SU-DHL-6 (cell line): Measurements from ENCODE around the gene SMIM8.
"Not testable (repeated sequence)": the region's sequence is repeated elsewhere in the genome, so short reads cannot be mapped to it uniquely, and the experiment has no call there.

ENCODE experiments used
- H2AFZ ChIP-seq: fragments of 200-600 bp; sonication (generic); 2 replicates; pipeline ENCODE4 v1.6.1; 2014; ENCODE audit warnings: low read depth, mild to moderate bottlenecking, moderate library complexity, mixed read lengths, antibody characterized with exemption, low read length; ENCODE audit not compliant: severe bottlenecking
- H3F3A ChIP-seq: fragments of 200-600 bp; shearing (Covaris generic); 2 replicates; pipeline ENCODE4 v1.6.0; 2016; ENCODE audit warnings: antibody characterized with exemption, mild to moderate bottlenecking; ENCODE audit not compliant: insufficient read depth
- H3K27ac ChIP-seq: fragments of 200-600 bp; sonication (generic); 2 replicates; pipeline ENCODE4 v1.5.1; 2016; ENCODE audit warnings: low read depth, mild to moderate bottlenecking, low read length, moderate library complexity, mixed read lengths
- H3K27me3 ChIP-seq: fragments of 200-600 bp; sonication (generic), shearing (Covaris generic); 2 replicates; pipeline ENCODE4 v1.6.0; 2014; ENCODE audit warnings: mild to moderate bottlenecking, low read length
- H3K36me3 ChIP-seq: fragments of 200-600 bp; sonication (generic); 2 replicates; pipeline ENCODE4 v1.6.1; 2014; ENCODE audit warnings: mild to moderate bottlenecking, low read length, mixed read lengths
- H3K4me2 ChIP-seq: fragments of 300-600, 200-600 bp; shearing (Covaris generic), sonication (generic); 2 replicates; pipeline ENCODE4 v1.6.0; 2014; ENCODE audit warnings: low read length, low read depth, mild to moderate bottlenecking; ENCODE audit not compliant: poor library complexity, severe bottlenecking
- H3K4me3 ChIP-seq: fragments of 200-600 bp; sonication (generic); 2 replicates; pipeline ENCODE4 v1.5.1; 2014; ENCODE audit warnings: antibody characterized with exemption, low read length, mild to moderate bottlenecking, mixed read lengths; ENCODE audit not compliant: insufficient read depth, poor library complexity, severe bottlenecking
- H3K79me2 ChIP-seq: fragments of 200-600 bp; sonication (generic); 2 replicates; pipeline ENCODE4 v1.6.1; 2014; ENCODE audit warnings: mild to moderate bottlenecking, low read length, moderate library complexity; ENCODE audit not compliant: insufficient read depth
- H3K9ac ChIP-seq: fragments of 200-600 bp; sonication (generic); 2 replicates; pipeline ENCODE4 v1.7.0; 2014; ENCODE audit warnings: mild to moderate bottlenecking, low read length
- H3K9me2 ChIP-seq: fragments of 200-600 bp; sonication (generic); replicated peaks from 2 replicates; pipeline ENCODE4 v1.6.1; 2014; ENCODE audit warnings: low read length; ENCODE audit not compliant: insufficient read depth
- H3K9me3 ChIP-seq: fragments of 200-600 bp; sonication (generic); 2 replicates; pipeline ENCODE4 v1.6.1; 2014; ENCODE audit warnings: low read length, mixed read lengths; ENCODE audit not compliant: insufficient read depth
- H4K20me1 ChIP-seq: fragments of 200-600 bp; sonication (generic); 2 replicates; pipeline ENCODE4 v1.6.1; 2014; ENCODE audit warnings: low read depth, mild to moderate bottlenecking, antibody characterized with exemption, low read length, moderate library complexity, mixed read lengths
- EZH2phosphoT487 ChIP-seq: fragments of 200-600 bp; sonication (generic), shearing (Covaris generic); conservative IDR thresholded peaks from 2 replicates; pipeline ENCODE4 v1.6.1; 2018; ENCODE audit warnings: mild to moderate bottlenecking, antibody characterized with exemption, low read length, moderate library complexity, mixed read lengths
- TF ChIP-seq, protein P1 (sequence below): fragments of 200-600 bp; sonication (generic); IDR thresholded peaks from one replicate; pipeline ENCODE4 v1.5.1; 2017; ENCODE audit warnings: antibody characterized with exemption, mild to moderate bottlenecking, low read length, moderate library complexity; ENCODE audit not compliant: insufficient read depth, poor library complexity, severe bottlenecking

The SMIM8 gene

DNA sequence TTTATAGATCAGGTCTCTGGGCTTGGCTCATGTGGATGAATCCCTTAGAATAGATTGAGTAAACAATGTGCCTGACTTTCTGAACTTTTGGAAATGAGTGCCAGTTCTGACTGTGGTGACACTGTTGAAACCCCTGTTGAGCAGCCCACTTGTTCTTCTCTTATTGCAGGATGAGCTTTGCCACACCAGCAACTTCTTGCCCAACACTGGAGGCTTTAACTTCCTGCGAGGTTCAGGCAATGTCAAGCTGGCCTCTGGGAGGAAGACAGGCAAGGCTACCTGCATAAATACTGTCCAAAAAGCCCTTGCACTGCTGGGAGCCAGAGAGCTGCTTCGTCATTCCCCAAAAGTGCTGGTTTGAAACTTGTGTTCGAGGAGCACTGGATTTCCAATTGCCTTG is 32.8 kb upstream of the SMIM8 start:
- Histone ChIP-seq H3K36me3 (no peaks in the 10 kb centered on the region), H3K4me2 (no peak overlapping the region), H3F3A (no peaks in the 10 kb centered on the region), H3K9me2 (no peaks in the 10 kb centered on the region), H3K9me3 (no peaks in the 10 kb centered on the region), H3K9ac (no peak overlapping the region), H2AFZ (no peak overlapping the region), H3K27ac (no peak overlapping the region), H3K27me3 (no peaks in the 10 kb centered on the region), H4K20me1 (no peaks in the 10 kb centered on the region), H3K79me2 (no peaks in the 10 kb centered on the region), H3K4me3 (no peak overlapping the region)
- no peak for TF ChIP-seq EZH2phosphoT487
- TF ChIP-seq, protein P1, sequence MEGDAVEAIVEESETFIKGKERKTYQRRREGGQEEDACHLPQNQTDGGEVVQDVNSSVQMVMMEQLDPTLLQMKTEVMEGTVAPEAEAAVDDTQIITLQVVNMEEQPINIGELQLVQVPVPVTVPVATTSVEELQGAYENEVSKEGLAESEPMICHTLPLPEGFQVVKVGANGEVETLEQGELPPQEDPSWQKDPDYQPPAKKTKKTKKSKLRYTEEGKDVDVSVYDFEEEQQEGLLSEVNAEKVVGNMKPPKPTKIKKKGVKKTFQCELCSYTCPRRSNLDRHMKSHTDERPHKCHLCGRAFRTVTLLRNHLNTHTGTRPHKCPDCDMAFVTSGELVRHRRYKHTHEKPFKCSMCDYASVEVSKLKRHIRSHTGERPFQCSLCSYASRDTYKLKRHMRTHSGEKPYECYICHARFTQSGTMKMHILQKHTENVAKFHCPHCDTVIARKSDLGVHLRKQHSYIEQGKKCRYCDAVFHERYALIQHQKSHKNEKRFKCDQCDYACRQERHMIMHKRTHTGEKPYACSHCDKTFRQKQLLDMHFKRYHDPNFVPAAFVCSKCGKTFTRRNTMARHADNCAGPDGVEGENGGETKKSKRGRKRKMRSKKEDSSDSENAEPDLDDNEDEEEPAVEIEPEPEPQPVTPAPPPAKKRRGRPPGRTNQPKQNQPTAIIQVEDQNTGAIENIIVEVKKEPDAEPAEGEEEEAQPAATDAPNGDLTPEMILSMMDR: no peak

DNA sequence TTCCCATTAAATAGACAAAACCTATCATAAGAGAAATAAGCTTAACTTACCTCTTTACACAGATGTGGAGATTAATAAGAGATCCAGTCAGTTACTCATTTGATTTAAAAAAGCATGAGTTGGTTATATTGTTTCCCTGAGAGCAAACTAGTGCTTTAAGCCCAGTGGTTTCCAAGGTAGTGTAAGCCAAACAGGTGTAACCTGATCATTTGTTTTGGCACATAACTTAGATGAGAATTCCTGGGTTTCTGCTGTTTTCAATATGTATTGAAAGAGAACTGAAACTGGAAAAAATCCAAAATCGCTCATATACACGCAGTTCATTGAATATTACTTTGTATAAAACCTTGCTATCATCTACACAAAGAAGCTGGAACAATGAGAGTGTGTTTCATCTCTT is 30.5 kb upstream of the SMIM8 start:
- H3K27ac ChIP-seq: no peak overlapping the region
- no peaks in the 10 kb centered on the region for H3F3A ChIP-seq
- no peaks in the 10 kb centered on the region for H3K9me2 ChIP-seq
- no peak overlapping the region for H3K4me2 ChIP-seq
- H3K79me2 ChIP-seq: no peaks in the 10 kb centered on the region
- no peak overlapping the region for H2AFZ ChIP-seq
- H3K9me3 ChIP-seq: no peaks in the 10 kb centered on the region
- H3K36me3 ChIP-seq: no peaks in the 10 kb centered on the region
- H3K9ac ChIP-seq: no peak overlapping the region
- H4K20me1 ChIP-seq: no peaks in the 10 kb centered on the region
- no peak overlapping the region for H3K4me3 ChIP-seq
- no peak for TF ChIP-seq EZH2phosphoT487
- TF ChIP-seq, protein P1: no peak
- no peaks in the 10 kb centered on the region for H3K27me3 ChIP-seq

DNA sequence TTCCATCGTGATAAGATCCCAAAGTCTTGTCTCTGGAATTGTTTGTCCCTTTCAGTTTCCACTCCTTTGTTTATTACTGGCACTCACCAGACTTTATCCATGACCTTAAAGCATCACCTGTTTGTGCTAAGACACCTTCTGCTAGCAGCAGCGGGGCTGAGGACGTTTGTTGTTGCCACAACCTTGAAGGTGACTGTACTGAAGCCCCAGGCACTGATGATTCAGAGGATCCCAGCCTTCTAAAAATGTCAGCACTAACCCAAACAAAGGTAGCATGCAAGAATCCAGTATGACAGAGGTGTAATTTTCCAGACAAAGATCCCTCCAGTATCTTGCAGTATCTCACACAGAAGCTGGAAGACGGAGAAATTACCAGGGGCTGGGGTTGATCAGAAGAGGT is 28.9 kb upstream of the SMIM8 start:
- no peak overlapping the region for H3K27ac ChIP-seq
- H2AFZ ChIP-seq: no peak overlapping the region
- no peaks in the 10 kb centered on the region for H4K20me1 ChIP-seq
- no peaks in the 10 kb centered on the region for H3K27me3 ChIP-seq
- TF ChIP-seq EZH2phosphoT487: no peak
- TF ChIP-seq, protein P1: no peak
- no peak overlapping the region for H3K4me3 ChIP-seq
- no peaks in the 10 kb centered on the region for H3K9me2 ChIP-seq
- H3K4me2 ChIP-seq: no peak overlapping the region
- no peaks in the 10 kb centered on the region for H3K9me3 ChIP-seq
- no peaks in the 10 kb centered on the region for H3F3A ChIP-seq
- no peaks in the 10 kb centered on the region for H3K79me2 ChIP-seq
- H3K36me3 ChIP-seq: no peaks in the 10 kb centered on the region
- no peak overlapping the region for H3K9ac ChIP-seq

DNA sequence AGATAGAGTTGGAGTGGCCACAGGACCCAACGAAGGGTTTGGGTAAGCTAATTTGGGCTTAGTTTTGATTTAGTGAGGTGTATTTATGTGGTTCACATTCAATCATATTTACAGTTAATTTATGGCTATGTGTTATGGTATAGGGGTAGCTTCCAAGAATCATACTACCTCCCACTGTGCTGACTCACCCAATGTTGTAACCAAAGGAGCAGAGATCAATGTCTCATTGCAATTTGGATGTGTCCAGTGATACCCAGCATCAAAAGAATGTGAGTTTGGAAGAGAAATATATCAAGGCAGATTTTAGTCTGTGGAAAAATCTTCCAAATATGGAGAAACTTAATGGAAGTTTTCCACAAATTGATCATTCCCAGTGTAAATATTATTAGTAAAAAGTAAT is 25.3 kb upstream of the SMIM8 start:
- Histone ChIP-seq H4K20me1 (no peaks in the 10 kb centered on the region), H3K79me2 (no peaks in the 10 kb centered on the region), H3K9me2 (no peaks in the 10 kb centered on the region), H3K4me2 (no peak overlapping the region), H3K4me3 (no peak overlapping the region), H3K36me3 (no peaks in the 10 kb centered on the region), H3K9me3 (no peaks in the 10 kb centered on the region), H3K27ac (no peak overlapping the region), H2AFZ (no peak overlapping the region), H3K27me3 (no peaks in the 10 kb centered on the region), H3K9ac (no peak overlapping the region), H3F3A (no peaks in the 10 kb centered on the region)
- TF ChIP-seq, protein P1: no peak
- no peak for TF ChIP-seq EZH2phosphoT487

DNA sequence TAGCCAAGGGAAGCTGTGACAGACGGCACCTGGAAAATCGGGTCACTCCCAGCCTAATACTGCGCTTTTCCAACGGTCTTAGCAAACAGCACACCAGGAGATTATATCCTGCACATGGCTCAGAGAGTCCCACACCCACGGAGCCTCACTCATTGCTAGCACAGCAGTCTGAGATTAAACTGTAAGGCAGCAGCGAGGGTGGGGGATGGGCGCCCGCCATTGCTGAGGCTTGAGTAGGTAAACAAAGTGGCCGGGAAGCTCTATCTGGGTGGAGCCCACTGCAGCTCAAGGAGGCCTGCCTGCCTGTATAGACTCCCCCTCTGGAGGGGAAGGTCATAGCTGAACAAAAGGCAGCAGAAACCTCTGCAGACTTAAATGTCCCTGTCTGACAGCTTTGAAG is 21.1 kb upstream of the SMIM8 start:
- not testable (repeated sequence) for H3K4me2 ChIP-seq, H3K27me3 ChIP-seq, H3K27ac ChIP-seq, H4K20me1 ChIP-seq, H3K9me2 ChIP-seq, H2AFZ ChIP-seq, H3K9ac ChIP-seq, H3F3A ChIP-seq, H3K4me3 ChIP-seq, H3K9me3 ChIP-seq, H3K79me2 ChIP-seq, H3K36me3 ChIP-seq
